GM23338 (cell line): Measurements from ENCODE around the gene AP1S3. TPM values are rescaled to one million over a fixed set of nuclear protein-coding genes. Genes with fewer than 3 reads are reported as not detected.

ENCODE experiments used
- ATAC-seq: fragments of 200-7000 bp; cut with Tn5 transposase; 3 replicates; pipeline ENCODE4 v1.9.1; 2020
- DNase-seq: peaks from one replicate; pipeline ENCODE4 v3.0.0-alpha.2; 2015; ENCODE audit warnings: low spot score
- H2AFZ ChIP-seq: fragments of 200-600 bp; sonication (generic); 2 replicates; pipeline ENCODE4 v1.8.0; 2016; ENCODE audit warnings: antibody characterized with exemption, mild to moderate bottlenecking, moderate library complexity
- H3F3A ChIP-seq: fragments of 200-600 bp; sonication (generic); replicated peaks from 2 replicates; pipeline ENCODE4 v1.8.0; 2017; ENCODE audit warnings: antibody characterized with exemption, mixed run types, low read depth
- H3K27ac ChIP-seq: fragments of 200-600 bp; sonication (generic); 2 replicates; pipeline ENCODE4 v1.6.1; 2016; ENCODE audit warnings: low read depth
- H3K27me3 ChIP-seq: fragments of 200-600 bp; sonication (generic); 2 replicates; pipeline ENCODE4 v1.8.0; 2016; ENCODE audit warnings: mild to moderate bottlenecking, mixed run types, moderate library complexity; ENCODE audit not compliant: insufficient read depth
- H3K36me3 ChIP-seq: fragments of 200-600 bp; sonication (generic); 2 replicates; pipeline ENCODE4 v1.8.0; 2016; ENCODE audit warnings: mild to moderate bottlenecking; ENCODE audit not compliant: insufficient read depth
- H3K4me1 ChIP-seq: fragments of 200-600 bp; sonication (generic); 2 replicates; pipeline ENCODE4 v1.8.0; 2016; ENCODE audit warnings: mild to moderate bottlenecking, moderate library complexity; ENCODE audit not compliant: insufficient read depth
- H3K4me2 ChIP-seq: fragments of 200-600 bp; sonication (generic); 2 replicates; pipeline ENCODE4 v1.7.1; 2017; ENCODE audit warnings: mixed run types
- H3K4me3 ChIP-seq: fragments of 200-600 bp; sonication (generic); 2 replicates; pipeline ENCODE4 v1.6.1; 2016; ENCODE audit warnings: mixed run types
- H3K79me2 ChIP-seq: fragments of 200-600 bp; sonication (generic); replicated peaks from 2 replicates; pipeline ENCODE4 v1.8.0; 2017; ENCODE audit warnings: mild to moderate bottlenecking; ENCODE audit not compliant: insufficient read depth
- H3K9me2 ChIP-seq: fragments of 200-600 bp; sonication (generic); 2 replicates; pipeline ENCODE4 v1.8.0; 2017; ENCODE audit not compliant: insufficient read depth
- H4K20me1 ChIP-seq: fragments of 200-600 bp; sonication (generic); replicated peaks from 2 replicates; pipeline ENCODE4 v1.8.0; 2017; ENCODE audit warnings: mild to moderate bottlenecking; ENCODE audit not compliant: insufficient read depth
- H3K27ac Mint-ChIP-seq: 2 replicates; pipeline ENCODE4 v1.8.0; 2020; ENCODE audit warnings: inconsistent platforms, mild to moderate bottlenecking, moderate library complexity, mixed read lengths
- H3K27me3 Mint-ChIP-seq: 3 replicates; pipeline ENCODE4 v1.8.0; 2022; ENCODE audit warnings: low read depth, mild to moderate bottlenecking, moderate library complexity, mixed read lengths, inconsistent platforms; ENCODE audit not compliant: insufficient read depth, poor library complexity
- H3K36me3 Mint-ChIP-seq: 3 replicates; pipeline ENCODE4 v1.8.0; 2021; ENCODE audit warnings: low read depth, mild to moderate bottlenecking, inconsistent platforms, moderate library complexity, mixed read lengths
- H3K4me1 Mint-ChIP-seq: 3 replicates; pipeline ENCODE4 v1.8.0; 2020; ENCODE audit warnings: mild to moderate bottlenecking, inconsistent platforms, mixed read lengths
- H3K4me3 Mint-ChIP-seq: 3 replicates; pipeline ENCODE4 v1.8.0; 2021; ENCODE audit warnings: moderate library complexity, mild to moderate bottlenecking, inconsistent platforms, mixed read lengths
- H3K9me3 Mint-ChIP-seq: 3 replicates; pipeline ENCODE4 v1.8.0; 2020; ENCODE audit warnings: moderate library complexity, mild to moderate bottlenecking, inconsistent platforms, mixed read lengths
- CREB1 ChIP-seq: fragments of 250-450 bp; sonication (Bioruptor Pico); IDR thresholded peaks from 2 replicates; pipeline ENCODE4 v1.5.0; 2020; ENCODE audit warnings: low read depth, mild to moderate bottlenecking, moderate library complexity
- ETS1 ChIP-seq: IDR thresholded peaks from 2 replicates; pipeline ENCODE4 v1.6.1; 2016; ENCODE audit warnings: antibody characterized with exemption
- EZH2 ChIP-seq: fragments of 200-600 bp; sonication (generic); IDR thresholded peaks from one replicate; pipeline ENCODE4 v1.8.0; 2017; ENCODE audit warnings: antibody characterized with exemption, mild to moderate bottlenecking, low read depth; ENCODE audit not compliant: unreplicated experiment
- JUNB ChIP-seq: IDR thresholded peaks from one replicate; pipeline ENCODE4 v1.6.1; 2016; ENCODE audit warnings: antibody characterized with exemption; ENCODE audit not compliant: unreplicated experiment
- NANOG ChIP-seq: IDR thresholded peaks from 2 replicates; pipeline ENCODE4 v1.6.1; 2016; ENCODE audit warnings: antibody characterized with exemption, borderline replicate concordance
- POLR2AphosphoS5 ChIP-seq: IDR thresholded peaks from 2 replicates; pipeline ENCODE4 v1.6.1; 2016; ENCODE audit warnings: antibody characterized with exemption, low read depth
- REST ChIP-seq: IDR thresholded peaks from one replicate; pipeline ENCODE4 v1.6.1; 2018; ENCODE audit warnings: antibody characterized with exemption; ENCODE audit not compliant: unreplicated experiment
- ZNF114 ChIP-seq: fragments of 250-450 bp; sonication (Bioruptor Pico); IDR thresholded peaks from 2 replicates; pipeline ENCODE4 v1.5.0; 2020; ENCODE audit warnings: mild to moderate bottlenecking, moderate library complexity
- ZNF331 ChIP-seq: fragments of 250-450 bp; sonication (Bioruptor Pico); IDR thresholded peaks from 2 replicates; pipeline ENCODE4 v1.5.0; 2020; ENCODE audit warnings: low read depth, mild to moderate bottlenecking, moderate library complexity
- polyA plus RNA-seq: library from polyadenylated mRNA; unstranded; fragments of >200 nt; fragmentation: Nextera tagmentation; extraction: Ambion mirVana; gene quantifications from 2 replicates; pipeline ENCODE4 v1.2.1, GENCODE V29; 2016
- total RNA-seq: library from RNA; depleted of rRNA; stranded (reverse); fragments of >200 nt; shearing (Covaris generic); gene quantifications from 2 replicates; pipeline ENCODE4 v1.2.3, GENCODE V29; 2014

AP1S3 gene
- total and polyA plus RNA-seq, 2 experiments from 2014 or later: 8.8 to 25.5 TPM

DNA sequence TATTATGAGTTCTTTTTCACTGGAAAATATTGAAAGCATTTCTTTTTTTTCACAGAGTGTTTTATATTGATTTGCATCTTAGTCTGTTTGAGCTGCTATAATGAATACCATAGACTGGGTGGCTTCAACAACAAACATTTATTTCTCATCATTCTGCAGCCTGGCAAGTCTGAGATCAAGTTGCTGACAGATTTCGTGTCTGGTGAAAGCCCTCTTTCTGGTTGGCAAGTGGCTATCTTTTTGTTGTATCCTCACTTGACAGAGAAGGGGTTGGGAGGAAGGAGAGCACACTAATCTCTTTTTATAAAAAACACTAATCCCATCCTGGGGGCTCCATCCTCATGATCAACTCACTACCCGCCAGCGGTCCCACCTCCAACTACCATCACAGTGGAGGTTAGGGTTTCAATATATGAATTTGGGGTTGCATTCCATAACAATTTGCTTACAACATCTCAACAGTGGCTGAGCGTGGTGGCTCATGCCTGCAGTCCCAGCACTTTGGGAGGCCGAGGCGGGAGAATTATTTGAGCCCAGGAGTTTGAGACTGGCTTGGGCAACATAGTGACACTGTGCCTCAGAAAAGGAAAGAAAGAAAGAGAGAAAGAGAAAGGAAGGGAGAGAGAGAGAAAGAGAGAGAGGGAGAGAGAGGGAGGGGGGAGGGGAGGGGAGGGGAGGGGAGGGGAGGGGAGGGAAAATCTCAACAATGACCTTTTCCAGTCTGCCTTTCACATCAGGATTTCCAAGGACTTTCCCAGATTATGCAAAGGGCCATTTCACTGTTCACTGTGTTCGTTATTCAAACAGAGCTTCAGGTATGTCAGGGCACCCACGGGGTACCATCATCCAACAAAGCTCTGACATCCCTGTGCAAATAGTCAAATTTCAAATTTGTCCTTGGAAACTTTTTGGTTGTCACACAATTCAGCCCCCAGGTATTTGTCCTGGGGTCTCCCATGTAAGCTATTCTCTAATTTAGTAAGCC, 111.1 kb downstream of the AP1S3 start:
- Histone ChIP-seq H3K27me3 (no peaks in the 10 kb centered on the region), H3K27ac (peak overlapping the region; percentile 57)
- TF ChIP-seq ZNF114 (CRISPR knock-in tag): no peak
- TF ChIP-seq POLR2AphosphoS5: no peak
- no peak for TF ChIP-seq ZNF331 (CRISPR knock-in tag)
- no peak for TF ChIP-seq ETS1
- TF ChIP-seq JUNB: no peak
- TF ChIP-seq NANOG: no peak
- no peak for TF ChIP-seq EZH2

DNA sequence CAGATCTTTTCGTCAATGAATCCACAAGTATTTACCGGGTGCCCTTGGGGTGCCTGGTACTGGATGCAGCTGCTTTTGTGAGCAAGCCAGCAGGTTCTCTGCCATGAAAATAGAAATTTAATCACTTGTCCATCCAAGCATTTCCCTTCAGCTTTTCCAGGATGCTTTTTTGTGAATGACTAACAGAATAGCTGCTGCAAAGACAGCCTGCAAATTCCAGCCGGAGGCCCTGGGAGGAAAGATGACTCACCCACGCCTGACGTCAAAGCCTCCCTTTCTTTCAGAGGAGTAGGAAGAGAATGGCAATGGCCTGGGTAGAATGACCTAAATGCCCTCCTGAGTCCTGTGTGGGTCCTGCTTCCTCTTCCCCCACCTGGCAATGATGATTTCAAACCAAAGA, 111.9 kb downstream of the AP1S3 start:
- H3K27ac ChIP-seq: peak overlapping the region; percentile 79
- no peak overlapping the region for H2AFZ ChIP-seq
- peak; percentile 85 for DNase-seq

More for the DNA sequence above, 111.1 kb downstream of the AP1S3 start:
- ATAC-seq (no peak), DNase-seq (no peak)
- H3K4me3 Mint-ChIP-seq: peak overlapping the region; percentile 23; the same call in 1 of the 3 replicates
- peak overlapping the region; percentile 34 for H3K4me2 ChIP-seq
- H3K4me1 ChIP-seq: peaks cover 29% of the 10 kb centered on the region
- H3K9me2 ChIP-seq: no peaks in the 10 kb centered on the region
- peaks cover 48% of the 10 kb centered on the region for H3K4me1 Mint-ChIP-seq
- H3K27ac Mint-ChIP-seq: peak overlapping the region; percentile 96
- no peaks in the 10 kb centered on the region for H4K20me1 ChIP-seq
- H2AFZ ChIP-seq: 0 out of 2 replicates have a peak overlapping the region, but pooled peaks have one; percentile 53
- 0 out of 2 replicates have a peak, but pooled peaks cover 6% of the 10 kb centered on the region for H3F3A ChIP-seq
- no peaks in the 10 kb centered on the region; the same call in 1 of the 3 replicates for H3K9me3 Mint-ChIP-seq
- H3K27me3 Mint-ChIP-seq: peaks cover 6% of the 10 kb centered on the region
- no peaks in the 10 kb centered on the region for H3K36me3 ChIP-seq
- no peak overlapping the region for H3K4me3 ChIP-seq
- peaks cover 2% of the 10 kb centered on the region; the same call in 1 of the 3 replicates for H3K36me3 Mint-ChIP-seq
- no peaks in the 10 kb centered on the region for H3K79me2 ChIP-seq

More for the DNA sequence above, 111.9 kb downstream of the AP1S3 start:
- H3K4me1 ChIP-seq: peaks cover 29% of the 10 kb centered on the region
- peaks cover 2% of the 10 kb centered on the region; the same call in 1 of the 3 replicates for H3K36me3 Mint-ChIP-seq
- peak overlapping the region; percentile 23; the same call in 2 of the 3 replicates for H3K4me3 Mint-ChIP-seq
- H3K27ac Mint-ChIP-seq: peak overlapping the region; percentile 96
- H3K9me3 Mint-ChIP-seq: no peaks in the 10 kb centered on the region; the same call in 1 of the 3 replicates
- TF ChIP-seq EZH2 (no peak), CREB1 (peak; percentile 84), ZNF114 (CRISPR knock-in tag) (no peak), REST (no peak)
- peak; percentile 81 for ATAC-seq
- no peaks in the 10 kb centered on the region for H3K9me2 ChIP-seq
- H3F3A ChIP-seq: 0 out of 2 replicates have a peak, but pooled peaks cover 6% of the 10 kb centered on the region
- H3K27me3 Mint-ChIP-seq: peaks cover 8% of the 10 kb centered on the region
- H3K4me1 Mint-ChIP-seq: peaks cover 46% of the 10 kb centered on the region
- H3K4me3 ChIP-seq: no peak overlapping the region
- no peaks in the 10 kb centered on the region for H4K20me1 ChIP-seq
- no peaks in the 10 kb centered on the region for H3K36me3 ChIP-seq
- peak overlapping the region; percentile 37 for H3K4me2 ChIP-seq
- no peaks in the 10 kb centered on the region for H3K27me3 ChIP-seq
- H3K79me2 ChIP-seq: no peaks in the 10 kb centered on the region
